HG03378 (cell line): ENCODE measurements around the gene MDH1.
"Not testable (repeated sequence)": the region's sequence is repeated elsewhere in the genome, so short reads cannot be mapped to it uniquely, and the experiment has no call there.

Experiments used
- ATAC-seq: cut with Tn5 transposase; IDR thresholded peaks from one replicate; pipeline ENCODE4 v1.9.1; 2021; ENCODE audit warnings: mild to moderate bottlenecking, moderate library complexity; ENCODE audit not compliant: unreplicated experiment

Gene MDH1

GRCh38 chr2:63588385-63589147 lies at the start of gene MDH1, which contains the start of gene WDPCP:
TSS of gene MDH1 (plus strand) at chr2:63588963. CDS start at chr2:63589044, 81 bp downstream.
TSS of gene WDPCP (minus strand) at chr2:63588477. CDS start at chr2:63588271, 206 bp downstream.
- ATAC-seq = peak; percentile 90

- no peak for ATAC-seq
Measured at GRCh38 chr2:63539416-63540162, 49.2 kb upstream of the MDH1 start.

- no peak for ATAC-seq
Measured at GRCh38 chr2:63544017-63544627, 44.6 kb upstream of the MDH1 start.

- ATAC-seq = no peak
Measured at GRCh38 chr2:63545023-63545422, 43.7 kb upstream of the MDH1 start.

GRCh38 chr2:63553049-63553448 lies 35.7 kb upstream of the MDH1 start:
- no peak for ATAC-seq

- no peak for ATAC-seq
Measured at GRCh38 chr2:63555299-63555698, 33.5 kb upstream of the MDH1 start.

GRCh38 chr2:63555931-63556330 lies 32.8 kb upstream of the MDH1 start:
- ATAC-seq = no peak

GRCh38 chr2:63557819-63558218 lies 30.9 kb upstream of the MDH1 start:
- ATAC-seq = not testable (repeated sequence)

GRCh38 chr2:63558922-63559321 lies 29.8 kb upstream of the MDH1 start:
- not testable (repeated sequence) for ATAC-seq

GRCh38 chr2:63562751-63563150 lies 26.0 kb upstream of the MDH1 start:
- ATAC-seq = no peak

- peak; percentile 77 for ATAC-seq
Measured at GRCh38 chr2:63569740-63570139, 19.0 kb upstream of the MDH1 start.

- ATAC-seq = no peak
Measured at GRCh38 chr2:63571291-63571690, 17.5 kb upstream of the MDH1 start.

GRCh38 chr2:63572001-63572400 lies 16.8 kb upstream of the MDH1 start:
- no peak for ATAC-seq

- not testable (repeated sequence) for ATAC-seq
Measured at GRCh38 chr2:63573026-63573425, 15.7 kb upstream of the MDH1 start.

GRCh38 chr2:63573726-63574345 lies 14.9 kb upstream of the MDH1 start:
- not testable (repeated sequence) for ATAC-seq

- no peak for ATAC-seq
Measured at GRCh38 chr2:63576546-63576945, 12.2 kb upstream of the MDH1 start.

GRCh38 chr2:63578767-63579166 lies 10.0 kb upstream of the MDH1 start:
- ATAC-seq = no peak

GRCh38 chr2:63580651-63581297 lies 8.0 kb upstream of the MDH1 start:
- no peak for ATAC-seq

- no peak for ATAC-seq
Measured at GRCh38 chr2:63581298-63581961, 7.3 kb upstream of the MDH1 start.

- ATAC-seq = no peak
Measured at GRCh38 chr2:63582873-63583272, 5.9 kb upstream of the MDH1 start.
